ENCODE results near the gene RAP1GAP.

- TF ChIP-seq CHD4 (IDR thresholded peaks at IDR 0.05; ENCODE audit: borderline replicate concordance) (no peak), JUNB (IDR thresholded peaks at IDR 0.05) (no peak), EP300 (IDR thresholded peaks at IDR 0.05) (no peak), HDAC2 (IDR thresholded peaks at IDR 0.05) (no peak), CEBPB (IDR thresholded peaks at IDR 0.05) (no peak), SREBF2 (IDR thresholded peaks at IDR 0.05) (no peak), CTCF (IDR thresholded peaks at IDR 0.05) (no peak), PHF8 (IDR thresholded peaks at IDR 0.05; ENCODE audit: borderline replicate concordance, low read depth) (no peak)
- TF ChIP-seq, protein P1, sequence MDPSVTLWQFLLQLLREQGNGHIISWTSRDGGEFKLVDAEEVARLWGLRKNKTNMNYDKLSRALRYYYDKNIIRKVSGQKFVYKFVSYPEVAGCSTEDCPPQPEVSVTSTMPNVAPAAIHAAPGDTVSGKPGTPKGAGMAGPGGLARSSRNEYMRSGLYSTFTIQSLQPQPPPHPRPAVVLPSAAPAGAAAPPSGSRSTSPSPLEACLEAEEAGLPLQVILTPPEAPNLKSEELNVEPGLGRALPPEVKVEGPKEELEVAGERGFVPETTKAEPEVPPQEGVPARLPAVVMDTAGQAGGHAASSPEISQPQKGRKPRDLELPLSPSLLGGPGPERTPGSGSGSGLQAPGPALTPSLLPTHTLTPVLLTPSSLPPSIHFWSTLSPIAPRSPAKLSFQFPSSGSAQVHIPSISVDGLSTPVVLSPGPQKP (IDR thresholded peaks at IDR 0.05; ENCODE audit: low read depth, low read length): no peak
- TF ChIP-seq, protein P2, sequence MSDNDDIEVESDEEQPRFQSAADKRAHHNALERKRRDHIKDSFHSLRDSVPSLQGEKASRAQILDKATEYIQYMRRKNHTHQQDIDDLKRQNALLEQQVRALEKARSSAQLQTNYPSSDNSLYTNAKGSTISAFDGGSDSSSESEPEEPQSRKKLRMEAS (IDR thresholded peaks at IDR 0.05): no peak
These were observed 2.4 kb downstream of the RAP1GAP start for GRCh38 chr1:21666576-21667320.

Data from A549 (cell line).